HepG2 (cell line): ENCODE data around the gene OR8A1. TPM values are rescaled to one million over a fixed set of nuclear protein-coding genes. Genes with fewer than 3 reads are reported as not detected.

ENCODE experiments used
- ATAC-seq: fragments of 200-7000 bp; cut with Tn5 transposase; 3 replicates; pipeline ENCODE4 v1.9.1; 2020; ENCODE audit warnings: mild to moderate bottlenecking, moderate library complexity
- BruUV-seq: library from RNA; stranded (reverse); fragments of 400-500 nt; replicated peaks from 2 replicates; lab custom pipeline; 2021; lab: Mats Ljungman, UMichigan
- CTCF ChIA-PET: fragments of 300-600 bp; formaldehyde crosslinking; extraction: SDS; loops from one replicate; lab custom pipeline; 2021; ENCODE audit warnings: low total read pairs, inconsistent platforms, low intra/inter-chr PET ratio; lab: Yijun Ruan, JAX
- POLR2A ChIA-PET: fragments of 350-600 bp; sonication (Branson Sonifier 250); formaldehyde crosslinking; loops from one replicate; lab custom pipeline; 2020; ENCODE audit warnings: antibody characterized with exemption, inconsistent platforms; lab: Yijun Ruan, JAX
- DNase-seq: peaks from one replicate; pipeline ENCODE4 v3.0.0-alpha.2; 2015; ENCODE audit warnings: low spot score
- FAIRE-seq: peaks from 3 replicates; lab custom pipeline; 2011; peaks lifted over from hg19 to GRCh38; lab: Jason Lieb, UNC
- H2AFZ ChIP-seq: one replicate; pipeline ENCODE4 v1.6.1; 2011; ENCODE audit warnings: low read length, inconsistent platforms
- H3K27ac ChIP-seq: fragments of 300-600 bp; 3 replicates; pipeline ENCODE4 v1.8.0; 2011; ENCODE audit warnings: mixed run types, mild to moderate bottlenecking, mixed read lengths, low read length, inconsistent platforms; ENCODE audit not compliant: insufficient read depth; ENCODE audit errors: extremely low read length
- H3K27me3 ChIP-seq, 2 experiments: fragments of 200-600 bp in 1 of 2; 2 replicates in 1 of 2; 3 replicates in 1 of 2; pipeline versions ENCODE4 v1.6.0 to v1.8.0; 2011; ENCODE audit warnings: low read length in 2 of 2, mild to moderate bottlenecking in 2 of 2, moderate library complexity in 2 of 2, inconsistent platforms in 1 of 2; ENCODE audit not compliant: insufficient read depth in 2 of 2, control insufficient read depth in 1 of 2
- H3K36me3 ChIP-seq, 2 experiments: fragments of 200-600 bp in 1 of 2; replicated peaks in 1 of 2; 2 replicates in 1 of 2; 3 replicates in 1 of 2; pipeline versions ENCODE4 v1.5.1 to v1.8.0; 2011; ENCODE audit warnings: low read length in 2 of 2, inconsistent platforms in 1 of 2; ENCODE audit not compliant: insufficient read depth in 2 of 2, control insufficient read depth in 1 of 2
- H3K4me1 ChIP-seq: 2 replicates; pipeline ENCODE4 v1.5.1; 2012; ENCODE audit warnings: low read length, inconsistent platforms; ENCODE audit not compliant: insufficient read depth
- H3K4me2 ChIP-seq: 2 replicates; pipeline ENCODE4 v1.6.0; 2011; ENCODE audit warnings: low read depth, low read length, inconsistent platforms
- H3K4me3 ChIP-seq, 3 experiments: fragments of 200-600 bp in 1 of 3; sonication (generic), shearing (Covaris generic) in 1 of 3; replicated peaks in 1 of 3; 2 replicates each; pipeline ENCODE4 v1.5.1; 2011 to 2016; ENCODE audit warnings: low read length in 3 of 3, inconsistent platforms in 2 of 3, low read depth in 2 of 3, mild to moderate bottlenecking in 2 of 3, control low read depth in 1 of 3, mixed read lengths in 1 of 3; ENCODE audit not compliant: insufficient read depth in 1 of 3
- H3K79me2 ChIP-seq: one replicate; pipeline ENCODE4 v1.6.1; 2011; ENCODE audit warnings: low read length, inconsistent platforms; ENCODE audit not compliant: insufficient read depth
- H3K9ac ChIP-seq: 2 replicates; pipeline ENCODE4 v1.6.0; 2011; ENCODE audit warnings: mild to moderate bottlenecking, low read depth, low read length, inconsistent platforms; ENCODE audit not compliant: insufficient read depth
- H3K9me3 ChIP-seq: 2 replicates; pipeline ENCODE4 v1.5.1; 2012; ENCODE audit warnings: mild to moderate bottlenecking, low read length
- H4K20me1 ChIP-seq: 2 replicates; pipeline ENCODE4 v1.6.0; 2011; ENCODE audit warnings: inconsistent platforms, mild to moderate bottlenecking, low read length, moderate library complexity; ENCODE audit not compliant: insufficient read depth
- FOXO1 ChIP-seq: sonication (generic); formaldehyde crosslinking; IDR thresholded peaks from 2 replicates; pipeline ENCODE4 v1.4.0; 2020; ENCODE audit warnings: missing genetic modification reagents
- HIVEP1 ChIP-seq: sonication (generic); formaldehyde crosslinking; IDR thresholded peaks from 2 replicates; pipeline ENCODE4 v1.4.0; 2020; ENCODE audit warnings: mild to moderate bottlenecking, missing genetic modification reagents
- RXRB ChIP-seq: IDR thresholded peaks from 2 replicates; pipeline ENCODE4 v1.6.1; 2016; ENCODE audit warnings: borderline replicate concordance, missing genetic modification reagents, missing compliant biosample characterization
- ZFX ChIP-seq: sonication (generic); formaldehyde crosslinking; IDR thresholded peaks from 2 replicates; pipeline ENCODE4 v1.4.0; 2020; ENCODE audit warnings: mild to moderate bottlenecking, low read depth, missing genetic modification reagents, moderate library complexity
- ZMAT3 ChIP-seq: sonication (generic); formaldehyde crosslinking; conservative IDR thresholded peaks from 2 replicates; pipeline ENCODE4 v1.7.0; 2021; ENCODE audit warnings: missing genetic modification reagents
- ZNF441 ChIP-seq: sonication (generic); formaldehyde crosslinking; IDR thresholded peaks from 2 replicates; pipeline ENCODE4 v1.7.0; 2021; ENCODE audit warnings: missing genetic modification reagents, borderline replicate concordance
- ZNF564 ChIP-seq: sonication (generic); formaldehyde crosslinking; IDR thresholded peaks from 2 replicates; pipeline ENCODE4 v1.8.1; 2023; ENCODE audit warnings: mild to moderate bottlenecking, missing genetic modification reagents
- WGBS: methylation state at CpG from one replicate; pipeline ENCODE4 v1.1.6; 2017; ENCODE audit warnings: low lambda C conversion rate; 5-methylcytosine and 5-hydroxymethylcytosine counted together
- in situ Hi-C: cut with HindIII; loops from 2 replicates; pipeline ENCODE4 v1.10.0; 2017; ENCODE audit warnings: low pct_unique_long_range_greater_than_20kb; ENCODE audit not compliant: extremely low pct_ligation_motif_present
- intact Hi-C: fragments of 100-400 bp; cut with micrococcal nuclease; formaldehyde crosslinking; loops from one replicate; pipeline ENCODE4 v1.10.0; 2022; ENCODE audit not compliant: unreplicated experiment
- polyA plus RNA-seq, 8 experiments: library from polyadenylated mRNA; depleted of rRNA in 3 of 8; stranded (reverse) in 7 of 8; unstranded in 1 of 8; fragments of >200 nt; fragmentation: Illumina TruSeq in 4 of 8; extraction: Trizol in 4 of 8; gene quantifications; 2 replicates each; pipeline versions ENCODE4 v1.2.1 to v1.2.3, GENCODE V29; 2011 to 2016; ENCODE audit warnings: low read depth in 4 of 8, missing spikeins in 1 of 8, mixed read lengths in 1 of 8; ENCODE audit not compliant: insufficient read depth in 1 of 8
- small RNA-seq, 3 experiments: library from RNA; depleted of rRNA; stranded (forward); fragments of <200 nt; gene quantifications; one replicate each; pipeline ENCODE3, GENCODE V24; 2012; ENCODE audit warnings: low read depth in 2 of 3, low replicate concordance in 1 of 3; ENCODE audit not compliant: insufficient read length in 3 of 3, insufficient read depth in 2 of 3
- total RNA-seq, 5 experiments: library from RNA; depleted of rRNA; stranded (reverse); fragments of >200 nt; fragmentation: Illumina TruSeq; extraction: Trizol; gene quantifications; 2 replicates each; pipeline ENCODE4 v1.2.3, GENCODE V29; 2016; ENCODE audit warnings: low read depth in 1 of 5
- TF ChIP-seq, protein P1 (sequence below): IDR thresholded peaks from 2 replicates; pipeline ENCODE4 v1.6.1; 2016

Gene OR8A1
- total and polyA plus RNA-seq, 2 of the 13 experiments (the other 11 are each of a cell fraction or from before 2014, with no cell fraction given), result not detected

DNA sequence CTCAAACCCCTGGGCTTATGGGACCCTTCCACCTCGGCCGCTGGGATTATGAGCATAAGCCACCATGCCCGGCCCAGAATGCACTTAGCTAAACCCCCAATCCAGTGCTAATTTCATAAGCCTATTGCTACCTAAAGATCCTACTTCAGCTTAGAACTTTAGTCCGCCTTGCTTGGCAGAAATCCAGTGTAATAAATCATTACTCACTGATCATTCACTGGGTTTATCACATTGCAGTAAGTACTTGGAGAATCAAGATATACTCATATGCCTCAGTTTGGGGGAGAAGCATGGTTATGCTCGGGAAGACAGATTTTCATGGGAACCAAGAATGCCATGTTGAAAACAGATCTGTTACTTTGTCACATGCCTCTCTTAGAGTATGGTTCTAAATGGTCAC, 49.1 kb downstream of the OR8A1 start:
- FAIRE-seq (no peak), ATAC-seq (no peak), DNase-seq (no peak)
- no peak overlapping the region for H3K9ac ChIP-seq
- H3K27me3 ChIP-seq, result peaks cover 2 to 29% of the 10 kb centered on the region in 2 experiments; a peak in 2 of 5 replicates
- peaks cover 26% of the 10 kb centered on the region for H3K4me1 ChIP-seq
- no TSS peak for BruUV-seq
- H3K27ac ChIP-seq, result no peak overlapping the region
- H3K79me2 ChIP-seq, result peaks cover 9% of the 10 kb centered on the region
- H3K4me2 ChIP-seq, result no peak overlapping the region
- CTCF ChIA-PET, result no interaction called here
- peaks cover 3% of the 10 kb centered on the region; the same call in 1 of the 2 replicates for H4K20me1 ChIP-seq
- H2AFZ ChIP-seq, result no peak overlapping the region
- intact Hi-C loops (no loop called here), in situ Hi-C loops (no loop called here)
- no peaks in the 10 kb centered on the region for H3K36me3 ChIP-seq
- H3K4me3 ChIP-seq, result no peak overlapping the region
- WGBS, result 28% methylated on average over 4 of the region's 5 CpGs
- no peaks in the 10 kb centered on the region for H3K9me3 ChIP-seq
- no peak for TF ChIP-seq FOXO1 (CRISPR knock-in tag)
- TF ChIP-seq ZNF564 (CRISPR knock-in tag), result no peak
- TF ChIP-seq HIVEP1 (CRISPR knock-in tag), result no peak
- TF ChIP-seq ZFX (CRISPR knock-in tag), result no peak
- no peak for TF ChIP-seq RXRB (CRISPR knock-in tag)
- TF ChIP-seq, protein P1, sequence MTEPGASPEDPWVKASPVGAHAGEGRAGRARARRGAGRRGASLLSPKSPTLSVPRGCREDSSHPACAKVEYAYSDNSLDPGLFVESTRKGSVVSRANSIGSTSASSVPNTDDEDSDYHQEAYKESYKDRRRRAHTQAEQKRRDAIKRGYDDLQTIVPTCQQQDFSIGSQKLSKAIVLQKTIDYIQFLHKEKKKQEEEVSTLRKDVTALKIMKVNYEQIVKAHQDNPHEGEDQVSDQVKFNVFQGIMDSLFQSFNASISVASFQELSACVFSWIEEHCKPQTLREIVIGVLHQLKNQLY, result no peak
- TF ChIP-seq ZNF441 (CRISPR knock-in tag), result no peak
- no peak for TF ChIP-seq ZMAT3 (CRISPR knock-in tag)
- POLR2A ChIA-PET, result no interaction called here

Small RNA genes within 50 kb of the gene (small RNA-seq; reads per million reads assigned to genes)
- gene OR8A3P, result 0 reads per million in 3 experiments

Other genes starting within 250 kb of the OR8A1 start
- not detected in 2 replicates for gene OR8D2, start 249.8 kb upstream of the OR8A1 start, total RNA-seq (2016; rRNA removed; fragmentation: Illumina TruSeq; extraction: Trizol)
- gene OR8D2, start 249.8 kb upstream of the OR8A1 start, polyA plus RNA-seq (2011; rRNA removed), result not detected in 2 replicates
- not detected in 2 replicates for gene OR8B2, start 185.5 kb upstream of the OR8A1 start, total RNA-seq (2016; rRNA removed; fragmentation: Illumina TruSeq; extraction: Trizol)
- gene OR8B2, start 185.5 kb upstream of the OR8A1 start, polyA plus RNA-seq (2011; rRNA removed), result not detected in 2 replicates
- gene OR8B3, start 171.0 kb upstream of the OR8A1 start, total RNA-seq (2016; rRNA removed; fragmentation: Illumina TruSeq; extraction: Trizol), result not detected in 2 replicates
- not detected in 2 replicates for gene OR8B3, start 171.0 kb upstream of the OR8A1 start, polyA plus RNA-seq (2011; rRNA removed)
- gene OR8B4, start 145.1 kb upstream of the OR8A1 start, total RNA-seq (2016; rRNA removed; fragmentation: Illumina TruSeq; extraction: Trizol), result not detected in 2 replicates
- not detected in 2 replicates for gene OR8B4, start 145.1 kb upstream of the OR8A1 start, polyA plus RNA-seq (2011; rRNA removed)
- gene OR8B8, start 124.3 kb upstream of the OR8A1 start, total RNA-seq (2016; rRNA removed; fragmentation: Illumina TruSeq; extraction: Trizol), result not detected in 2 replicates
- gene OR8B8, start 124.3 kb upstream of the OR8A1 start, polyA plus RNA-seq (2011; rRNA removed), result not detected in 2 replicates
- gene OR8B12, start 26.3 kb upstream of the OR8A1 start, total RNA-seq (2016; rRNA removed; fragmentation: Illumina TruSeq; extraction: Trizol), result not detected in 2 replicates
- gene OR8B12, start 26.3 kb upstream of the OR8A1 start, polyA plus RNA-seq (2011; rRNA removed), result not detected in 2 replicates
- gene PANX3, start 41.4 kb downstream of the OR8A1 start, total RNA-seq (2016; rRNA removed; fragmentation: Illumina TruSeq; extraction: Trizol), result not detected in 2 replicates
- not detected in 2 replicates for gene PANX3, start 41.4 kb downstream of the OR8A1 start, polyA plus RNA-seq (2011; rRNA removed)
- 20.3 and 21.7 TPM in 2 replicates for gene TBRG1, start 52.9 kb downstream of the OR8A1 start, total RNA-seq (2016; rRNA removed; fragmentation: Illumina TruSeq; extraction: Trizol)
- 25.6 and 28.9 TPM in 2 replicates for gene TBRG1, start 52.9 kb downstream of the OR8A1 start, polyA plus RNA-seq (2011; rRNA removed)
- 4.5 and 7.0 TPM in 2 replicates for gene SIAE, start 103.7 kb downstream of the OR8A1 start, total RNA-seq (2016; rRNA removed; fragmentation: Illumina TruSeq; extraction: Trizol)
- 21.8 and 22.4 TPM in 2 replicates for gene SIAE, start 103.7 kb downstream of the OR8A1 start, polyA plus RNA-seq (2011; rRNA removed)
- gene SPA17, start 103.9 kb downstream of the OR8A1 start, total RNA-seq (2016; rRNA removed; fragmentation: Illumina TruSeq; extraction: Trizol), result 8.4 and 12.7 TPM in 2 replicates
- gene SPA17, start 103.9 kb downstream of the OR8A1 start, polyA plus RNA-seq (2011; rRNA removed), result 2.9 and 4.4 TPM in 2 replicates
- 0.18 TPM in 1 of 2 replicates, not detected in the other for gene NRGN, start 169.9 kb downstream of the OR8A1 start, total RNA-seq (2016; rRNA removed; fragmentation: Illumina TruSeq; extraction: Trizol)
- gene NRGN, start 169.9 kb downstream of the OR8A1 start, polyA plus RNA-seq (2011; rRNA removed), result 0.12 and 0.22 TPM in 2 replicates
- gene VSIG2, start 182.3 kb downstream of the OR8A1 start, total RNA-seq (2016; rRNA removed; fragmentation: Illumina TruSeq; extraction: Trizol), result 0.46 and 0.80 TPM in 2 replicates
- gene VSIG2, start 182.3 kb downstream of the OR8A1 start, polyA plus RNA-seq (2011; rRNA removed), result 2.7 and 3.5 TPM in 2 replicates
- gene ESAM, start 192.3 kb downstream of the OR8A1 start, total RNA-seq (2016; rRNA removed; fragmentation: Illumina TruSeq; extraction: Trizol), result 0.48 and 1.2 TPM in 2 replicates
- 6.3 and 6.8 TPM in 2 replicates for gene ESAM, start 192.3 kb downstream of the OR8A1 start, polyA plus RNA-seq (2011; rRNA removed)
- 6.8 and 10.1 TPM in 2 replicates for gene MSANTD2, start 230.4 kb downstream of the OR8A1 start, total RNA-seq (2016; rRNA removed; fragmentation: Illumina TruSeq; extraction: Trizol)
- 7.5 and 8.7 TPM in 2 replicates for gene MSANTD2, start 230.4 kb downstream of the OR8A1 start, polyA plus RNA-seq (2011; rRNA removed)